A549 (cell line): ENCODE measurements around the gene RAB4B.

Source experiments
- POLR2A ChIP-seq: IDR thresholded peaks from 2 replicates; pipeline ENCODE4 v1.6.1; 2012; ENCODE audit warnings: mild to moderate bottlenecking, low read length
- RNF2 ChIP-seq: fragments of 200-600 bp; sonication (generic); IDR thresholded peaks from 2 replicates; pipeline ENCODE4 v1.6.1; 2016; ENCODE audit warnings: low read depth, mild to moderate bottlenecking, antibody characterized with exemption, moderate library complexity, borderline replicate concordance
- TF ChIP-seq, protein P1 (sequence below): fragments of >200 bp; sonication (Bioruptor Twin); formaldehyde crosslinking; IDR thresholded peaks from 3 replicates; pipeline ENCODE4 v1.5.1; 2016

GRCh38 chr19:40739871-40740703 lies 38.0 kb upstream of the RAB4B start:
- no peak for TF ChIP-seq POLR2A
- TF ChIP-seq RNF2 = no peak
- TF ChIP-seq, protein P1, sequence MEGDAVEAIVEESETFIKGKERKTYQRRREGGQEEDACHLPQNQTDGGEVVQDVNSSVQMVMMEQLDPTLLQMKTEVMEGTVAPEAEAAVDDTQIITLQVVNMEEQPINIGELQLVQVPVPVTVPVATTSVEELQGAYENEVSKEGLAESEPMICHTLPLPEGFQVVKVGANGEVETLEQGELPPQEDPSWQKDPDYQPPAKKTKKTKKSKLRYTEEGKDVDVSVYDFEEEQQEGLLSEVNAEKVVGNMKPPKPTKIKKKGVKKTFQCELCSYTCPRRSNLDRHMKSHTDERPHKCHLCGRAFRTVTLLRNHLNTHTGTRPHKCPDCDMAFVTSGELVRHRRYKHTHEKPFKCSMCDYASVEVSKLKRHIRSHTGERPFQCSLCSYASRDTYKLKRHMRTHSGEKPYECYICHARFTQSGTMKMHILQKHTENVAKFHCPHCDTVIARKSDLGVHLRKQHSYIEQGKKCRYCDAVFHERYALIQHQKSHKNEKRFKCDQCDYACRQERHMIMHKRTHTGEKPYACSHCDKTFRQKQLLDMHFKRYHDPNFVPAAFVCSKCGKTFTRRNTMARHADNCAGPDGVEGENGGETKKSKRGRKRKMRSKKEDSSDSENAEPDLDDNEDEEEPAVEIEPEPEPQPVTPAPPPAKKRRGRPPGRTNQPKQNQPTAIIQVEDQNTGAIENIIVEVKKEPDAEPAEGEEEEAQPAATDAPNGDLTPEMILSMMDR = no peak
